ENCODE results near the gene NUP160.
"Not testable (repeated sequence)": the region's sequence is repeated elsewhere in the genome, so short reads cannot be mapped to it uniquely, and the experiment has no call there.

Gene NUP160

GRCh38 chr11:47887910-47888569 is 39.9 kb upstream of the NUP160 start:
- DNase-seq (ENCODE audit: low read depth in 2 of 2): no peak
- TF ChIP-seq CTCF (IDR thresholded peaks at IDR 0.05; ENCODE audit: low read depth, low read length): no peak
- no peak overlapping the region for H3K4me3 ChIP-seq (replicated peaks in 1 of 2; ENCODE audit: low read depth in 2 of 2, low read length in 2 of 2)

GRCh38 chr11:47886096-47886495 is 37.9 kb upstream of the NUP160 start:
- peak; percentile 78 to 90 for DNase-seq (ENCODE audit: low read depth in 2 of 2)
- TF ChIP-seq CTCF (IDR thresholded peaks at IDR 0.05; ENCODE audit: low read depth, low read length): no peak
- H3K4me3 ChIP-seq (replicated peaks in 1 of 2; ENCODE audit: low read depth in 2 of 2, low read length in 2 of 2): no peak overlapping the region

GRCh38 chr11:47882437-47882836 is 34.3 kb upstream of the NUP160 start:
- not testable (repeated sequence) for H3K4me3 ChIP-seq (replicated peaks in 1 of 2; ENCODE audit: low read depth in 2 of 2, low read length in 2 of 2); DNase-seq (ENCODE audit: low read depth in 2 of 2)

GRCh38 chr11:47881145-47881544 is 33.0 kb upstream of the NUP160 start:
- TF ChIP-seq CTCF (IDR thresholded peaks at IDR 0.05; ENCODE audit: low read depth, low read length): no peak
- peak in 1 of 2 donors; percentile 65 for DNase-seq (ENCODE audit: low read depth in 2 of 2)
- H3K4me3 ChIP-seq (replicated peaks in 1 of 2; ENCODE audit: low read depth in 2 of 2, low read length in 2 of 2): no peak overlapping the region

GRCh38 chr11:47879259-47880158 is 31.4 kb upstream of the NUP160 start:
- DNase-seq (ENCODE audit: low read depth in 2 of 2): no peak
- TF ChIP-seq CTCF (IDR thresholded peaks at IDR 0.05; ENCODE audit: low read depth, low read length): no peak

GRCh38 chr11:47875858-47876257 is 27.7 kb upstream of the NUP160 start:
- not testable (repeated sequence) for DNase-seq (ENCODE audit: low read depth in 2 of 2); H3K4me3 ChIP-seq (replicated peaks in 1 of 2; ENCODE audit: low read depth in 2 of 2, low read length in 2 of 2)

More at GRCh38 chr11:47879259-47880158, 31.4 kb upstream of the NUP160 start:
- H3K4me3 ChIP-seq (replicated peaks in 1 of 2; ENCODE audit: low read depth in 2 of 2, low read length in 2 of 2): no peak overlapping the region

- no peak for DNase-seq (ENCODE audit: low read depth in 2 of 2)
- H3K4me3 ChIP-seq (replicated peaks in 1 of 2; ENCODE audit: low read depth in 2 of 2, low read length in 2 of 2): no peak overlapping the region
- no peak for TF ChIP-seq CTCF (IDR thresholded peaks at IDR 0.05; ENCODE audit: low read depth, low read length)
These were observed 22.3 kb upstream of the NUP160 start for GRCh38 chr11:47870404-47870803.

Measured in cardiac fibroblast (primary cell).